OCI-LY3 (cell line): Measurements from ENCODE around the gene ZFP42.

Experiments
- EZH2phosphoT487 ChIP-seq: fragments of 200-600 bp; shearing (Covaris generic); IDR thresholded peaks from 2 replicates; pipeline ENCODE4 v1.6.1; 2018; ENCODE audit warnings: antibody characterized with exemption, mixed run types, low read depth
- TF ChIP-seq, protein P1 (sequence below): fragments of 200-600, 300-600 bp; sonication (generic); IDR thresholded peaks from 2 replicates; pipeline ENCODE4 v1.5.1; 2014; ENCODE audit warnings: antibody characterized with exemption, low read length, low read depth

DNA sequence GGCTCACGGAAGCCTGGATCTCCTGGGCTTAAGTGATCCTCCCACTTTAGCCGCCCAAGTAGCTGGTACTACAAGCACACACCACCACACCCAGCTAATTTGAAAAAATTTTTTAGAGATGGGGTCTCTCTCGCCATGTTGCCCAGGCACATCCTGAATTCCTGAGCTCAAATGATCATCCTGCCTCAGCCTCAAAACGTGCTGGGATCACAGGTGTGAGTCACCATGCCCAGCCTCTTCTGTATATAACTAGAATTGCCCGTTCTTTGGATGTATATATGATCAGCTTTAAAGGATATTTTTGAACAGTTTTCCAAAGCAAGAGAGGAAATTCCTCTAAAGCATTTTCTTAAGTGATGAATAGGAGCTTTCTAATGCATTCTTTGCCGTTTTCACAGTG is 22.7 kb downstream of the ZFP42 start:
- TF ChIP-seq, protein P1, sequence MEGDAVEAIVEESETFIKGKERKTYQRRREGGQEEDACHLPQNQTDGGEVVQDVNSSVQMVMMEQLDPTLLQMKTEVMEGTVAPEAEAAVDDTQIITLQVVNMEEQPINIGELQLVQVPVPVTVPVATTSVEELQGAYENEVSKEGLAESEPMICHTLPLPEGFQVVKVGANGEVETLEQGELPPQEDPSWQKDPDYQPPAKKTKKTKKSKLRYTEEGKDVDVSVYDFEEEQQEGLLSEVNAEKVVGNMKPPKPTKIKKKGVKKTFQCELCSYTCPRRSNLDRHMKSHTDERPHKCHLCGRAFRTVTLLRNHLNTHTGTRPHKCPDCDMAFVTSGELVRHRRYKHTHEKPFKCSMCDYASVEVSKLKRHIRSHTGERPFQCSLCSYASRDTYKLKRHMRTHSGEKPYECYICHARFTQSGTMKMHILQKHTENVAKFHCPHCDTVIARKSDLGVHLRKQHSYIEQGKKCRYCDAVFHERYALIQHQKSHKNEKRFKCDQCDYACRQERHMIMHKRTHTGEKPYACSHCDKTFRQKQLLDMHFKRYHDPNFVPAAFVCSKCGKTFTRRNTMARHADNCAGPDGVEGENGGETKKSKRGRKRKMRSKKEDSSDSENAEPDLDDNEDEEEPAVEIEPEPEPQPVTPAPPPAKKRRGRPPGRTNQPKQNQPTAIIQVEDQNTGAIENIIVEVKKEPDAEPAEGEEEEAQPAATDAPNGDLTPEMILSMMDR = no peak
- TF ChIP-seq EZH2phosphoT487 = no peak
